HEK293T (cell line): Measurements from ENCODE around the gene SCLT1.

Experiments
- CTCF ChIA-PET: fragments of 350-600 bp; formaldehyde crosslinking; extraction: SDS; loops from one replicate; lab custom pipeline; 2021; ENCODE audit warnings: antibody characterized with exemption, inconsistent platforms; lab: Yijun Ruan, JAX
- POLR2A ChIA-PET: fragments of 350-600 bp; formaldehyde crosslinking; extraction: SDS; loops from one replicate; lab custom pipeline; 2020; ENCODE audit warnings: antibody characterized with exemption, inconsistent platforms; lab: Yijun Ruan, JAX
- DNase-seq: peaks from one replicate; pipeline ENCODE4 v3.0.0; 2012; ENCODE audit warnings: mixed read lengths; ENCODE audit errors: extremely low spot score
- ARNT ChIP-seq: fragments of 450-650 bp; IDR thresholded peaks from 2 replicates; pipeline ENCODE4 v1.6.1; 2017; ENCODE audit warnings: mild to moderate bottlenecking
- BHLHE40 ChIP-seq: fragments of 450-650 bp; IDR thresholded peaks from 2 replicates; pipeline ENCODE4 v1.6.1; 2016; ENCODE audit warnings: mild to moderate bottlenecking, moderate library complexity, borderline replicate concordance
- CTBP1 ChIP-seq: fragments of 450-650 bp; IDR thresholded peaks from 2 replicates; pipeline ENCODE4 v1.6.1; 2016; ENCODE audit warnings: borderline replicate concordance
- ELF4 ChIP-seq: fragments of 450-650 bp; IDR thresholded peaks from 2 replicates; pipeline ENCODE4 v1.6.1; 2017; ENCODE audit warnings: antibody characterized with exemption
- FOXA1 ChIP-seq: fragments of 450-650 bp; IDR thresholded peaks from 2 replicates; pipeline ENCODE4 v1.6.1; 2016; ENCODE audit warnings: mild to moderate bottlenecking
- FOXK2 ChIP-seq: fragments of 450-650 bp; IDR thresholded peaks from 2 replicates; pipeline ENCODE4 v1.6.1; 2016; ENCODE audit warnings: mild to moderate bottlenecking
- FOXM1 ChIP-seq: fragments of 450-650 bp; IDR thresholded peaks from 2 replicates; pipeline ENCODE4 v1.6.1; 2017; ENCODE audit warnings: mild to moderate bottlenecking, borderline replicate concordance
- HDGF ChIP-seq: fragments of 450-650 bp; IDR thresholded peaks from 2 replicates; pipeline ENCODE4 v1.6.1; 2017; ENCODE audit warnings: antibody characterized with exemption, borderline replicate concordance
- L3MBTL2 ChIP-seq: fragments of 450-650 bp; conservative IDR thresholded peaks from 2 replicates; pipeline ENCODE4 v1.6.1; 2016; ENCODE audit warnings: mild to moderate bottlenecking
- LEF1 ChIP-seq: fragments of 450-650 bp; IDR thresholded peaks from 2 replicates; pipeline ENCODE4 v1.6.1; 2017; ENCODE audit warnings: mild to moderate bottlenecking, borderline replicate concordance
- NFRKB ChIP-seq: fragments of 450-650 bp; IDR thresholded peaks from 2 replicates; pipeline ENCODE4 v1.6.1; 2016; ENCODE audit warnings: mild to moderate bottlenecking, moderate library complexity
- PKNOX1 ChIP-seq: fragments of 450-650 bp; IDR thresholded peaks from 2 replicates; pipeline ENCODE4 v1.6.1; 2016
- SP1 ChIP-seq: fragments of 450-650 bp; IDR thresholded peaks from 2 replicates; pipeline ENCODE4 v1.6.1; 2017
- SUZ12 ChIP-seq: fragments of 450-650 bp; IDR thresholded peaks from 2 replicates; pipeline ENCODE4 v1.6.1; 2016; ENCODE audit warnings: mild to moderate bottlenecking
- TARDBP ChIP-seq: fragments of 450-650 bp; IDR thresholded peaks from 2 replicates; pipeline ENCODE4 v1.6.1; 2016
- ZNF384 ChIP-seq: fragments of 450-650 bp; IDR thresholded peaks from 2 replicates; pipeline ENCODE4 v1.6.1; 2016

Gene SCLT1

GRCh38 chr4:129040471-129040870 lies 52.9 kb downstream of the SCLT1 start:
- ChIA-PET POLR2A (no interaction called here), CTCF (no interaction called here)
- TF ChIP-seq FOXA1 (no peak), NFRKB (no peak), CTBP1 (no peak), ELF4 (no peak), L3MBTL2 (no peak), HDGF (no peak), PKNOX1 (no peak), BHLHE40 (no peak), SP1 (no peak)
- DNase-seq: no peak

DNA sequence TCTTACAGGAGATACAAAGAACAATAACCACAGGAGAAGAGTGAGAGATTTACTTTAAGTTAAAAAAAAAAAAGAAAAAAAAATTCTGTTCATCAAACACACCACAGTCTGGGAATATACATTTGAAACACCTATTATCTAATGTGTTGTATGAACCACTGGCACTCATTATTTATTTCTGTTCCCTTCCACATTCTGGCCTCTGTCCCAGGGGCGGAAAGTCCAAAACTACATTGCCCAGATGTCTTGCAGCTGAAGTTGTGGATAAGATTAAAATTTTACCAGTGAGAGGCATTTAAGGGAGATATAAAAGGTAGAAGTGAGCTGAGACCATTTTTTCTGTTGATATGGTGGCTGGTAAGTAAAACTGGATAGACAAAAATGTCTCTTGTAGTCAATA lies 56.2 kb downstream of the SCLT1 start:
- DNase-seq: no peak
- ChIA-PET CTCF (no interaction called here), POLR2A (no interaction called here)
- TF ChIP-seq ELF4 (no peak), FOXK2 (no peak), CTBP1 (no peak), ZNF384 (no peak), BHLHE40 (no peak), SP1 (no peak), SUZ12 (no peak), ARNT (no peak), PKNOX1 (no peak), TARDBP (no peak), HDGF (no peak), FOXM1 (no peak), L3MBTL2 (no peak), NFRKB (no peak), FOXA1 (no peak), LEF1 (no peak)

- CTCF ChIA-PET: no interaction called here
- TF ChIP-seq ELF4 (no peak), BHLHE40 (no peak), FOXA1 (no peak), TARDBP (no peak), SP1 (no peak), L3MBTL2 (no peak), SUZ12 (no peak), NFRKB (no peak), CTBP1 (no peak), FOXK2 (no peak), ARNT (no peak), FOXM1 (no peak), HDGF (no peak), ZNF384 (no peak), PKNOX1 (no peak), LEF1 (no peak)
- DNase-seq: no peak
- POLR2A ChIA-PET: no interaction called here
Observed at GRCh38 chr4:129014566-129015509, 78.5 kb downstream of the SCLT1 start.

DNA sequence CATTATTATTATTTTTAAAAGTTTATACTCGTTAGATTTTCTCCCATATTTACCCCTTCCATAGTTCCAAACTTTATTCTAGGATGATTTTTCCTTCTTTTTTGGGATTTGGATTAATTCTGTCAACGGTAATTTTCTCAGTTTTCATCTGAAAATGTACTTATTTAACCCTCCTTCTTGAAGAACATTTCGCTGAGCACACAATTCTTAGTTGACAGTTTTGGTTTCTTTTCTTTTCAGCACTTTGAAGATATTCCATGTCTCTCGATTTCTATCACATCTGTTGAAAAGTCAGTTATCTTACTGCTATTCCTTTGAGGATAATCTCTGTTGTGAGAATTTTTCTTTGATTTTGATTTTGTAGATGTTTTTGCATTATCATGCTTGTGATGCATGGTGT lies 85.2 kb downstream of the SCLT1 start:
- no peak for DNase-seq
- TF ChIP-seq HDGF: no peak
- TF ChIP-seq ELF4: no peak
- ChIA-PET CTCF (no interaction called here), POLR2A (no interaction called here)

DNA sequence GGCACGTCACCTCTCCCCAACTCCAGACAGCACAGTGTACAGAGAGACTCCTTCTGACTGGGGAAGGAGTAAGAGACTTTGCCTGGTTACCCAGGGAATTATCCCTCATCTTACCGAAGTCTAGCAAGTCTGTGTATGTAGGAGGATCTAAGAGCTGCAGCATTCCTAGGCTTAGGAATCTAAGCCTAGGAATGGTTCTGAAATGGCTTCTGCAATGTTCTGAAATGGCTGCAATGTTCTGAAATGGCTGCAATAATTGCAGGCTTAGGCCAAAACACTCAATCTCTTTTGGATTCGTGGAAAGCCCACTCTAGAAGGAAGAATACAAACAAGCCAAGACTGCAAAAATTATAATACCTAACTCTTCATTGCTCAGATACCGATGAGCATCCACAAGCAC lies 106.4 kb downstream of the SCLT1 start:
- POLR2A ChIA-PET: no interaction called here
- CTCF ChIA-PET: no interaction called here
- TF ChIP-seq ARNT (no peak), ELF4 (no peak), TARDBP (no peak), LEF1 (no peak), FOXM1 (no peak), FOXK2 (no peak)
- DNase-seq: no peak

GRCh38 chr4:128986019-128986418 lies 107.3 kb downstream of the SCLT1 start:
- no peak for TF ChIP-seq ARNT
- no peak for TF ChIP-seq FOXM1
- TF ChIP-seq FOXK2: no peak
- TF ChIP-seq PKNOX1: no peak
- no peak for TF ChIP-seq BHLHE40
- no peak for TF ChIP-seq FOXA1
- no peak for TF ChIP-seq CTBP1
- TF ChIP-seq TARDBP: no peak
- ChIA-PET POLR2A (no interaction called here), CTCF (no interaction called here)
- no peak for DNase-seq
